Hepatocyte (in vitro differentiated cells): Measurements from ENCODE around the gene PERP.

Source experiments
- EZH2 ChIP-seq: fragments of 200-600 bp; sonication (generic); IDR thresholded peaks from 2 replicates; pipeline ENCODE4 v1.6.1; 2016; ENCODE audit warnings: antibody characterized with exemption, mild to moderate bottlenecking, borderline replicate concordance
- TF ChIP-seq, protein P1 (sequence below): fragments of 200-600 bp; sonication (generic); IDR thresholded peaks from 2 replicates; pipeline ENCODE4 v1.5.1; 2016; ENCODE audit warnings: antibody characterized with exemption, mild to moderate bottlenecking; ENCODE audit not compliant: poor library complexity

DNA sequence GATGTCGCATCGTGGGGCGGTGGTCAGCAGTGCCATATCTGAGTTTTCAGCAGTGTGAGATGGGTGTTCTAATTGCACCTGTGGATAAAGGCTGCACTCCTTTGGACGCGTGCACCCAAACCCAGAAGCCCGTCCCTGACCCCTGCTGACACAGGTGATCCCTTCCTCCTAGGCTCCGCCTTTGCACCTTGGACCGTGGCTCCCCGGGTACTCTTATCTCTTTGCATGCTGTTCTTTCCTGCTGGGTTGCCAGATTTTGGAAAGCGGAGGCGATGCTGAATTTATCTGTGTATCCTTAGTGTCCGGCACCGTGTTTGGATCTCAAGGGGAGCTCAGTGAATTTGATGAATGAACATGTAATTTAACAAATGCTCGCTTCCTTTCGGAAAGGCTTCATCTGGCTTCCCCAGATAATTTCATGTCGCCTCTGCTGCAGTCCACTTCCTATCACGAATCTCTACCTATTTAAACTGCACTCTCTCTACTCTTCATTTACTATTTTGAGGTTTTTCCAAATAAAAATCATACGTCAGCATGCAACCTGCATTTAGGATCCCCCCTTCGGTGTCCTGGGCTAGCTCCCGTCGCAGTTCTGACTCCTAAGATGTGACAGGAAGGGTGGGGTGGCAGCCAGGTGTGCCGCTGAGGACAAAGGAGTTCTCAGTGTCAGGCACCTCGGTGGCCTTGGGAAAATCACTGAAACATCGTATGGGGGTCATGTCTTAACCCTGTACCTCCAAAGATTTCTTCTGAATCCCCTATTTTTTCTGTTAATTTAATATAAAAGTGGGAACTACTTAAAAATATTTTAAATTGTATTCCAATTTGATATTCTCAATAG, 753 bp upstream of the PERP start:
- TF ChIP-seq, protein P1, sequence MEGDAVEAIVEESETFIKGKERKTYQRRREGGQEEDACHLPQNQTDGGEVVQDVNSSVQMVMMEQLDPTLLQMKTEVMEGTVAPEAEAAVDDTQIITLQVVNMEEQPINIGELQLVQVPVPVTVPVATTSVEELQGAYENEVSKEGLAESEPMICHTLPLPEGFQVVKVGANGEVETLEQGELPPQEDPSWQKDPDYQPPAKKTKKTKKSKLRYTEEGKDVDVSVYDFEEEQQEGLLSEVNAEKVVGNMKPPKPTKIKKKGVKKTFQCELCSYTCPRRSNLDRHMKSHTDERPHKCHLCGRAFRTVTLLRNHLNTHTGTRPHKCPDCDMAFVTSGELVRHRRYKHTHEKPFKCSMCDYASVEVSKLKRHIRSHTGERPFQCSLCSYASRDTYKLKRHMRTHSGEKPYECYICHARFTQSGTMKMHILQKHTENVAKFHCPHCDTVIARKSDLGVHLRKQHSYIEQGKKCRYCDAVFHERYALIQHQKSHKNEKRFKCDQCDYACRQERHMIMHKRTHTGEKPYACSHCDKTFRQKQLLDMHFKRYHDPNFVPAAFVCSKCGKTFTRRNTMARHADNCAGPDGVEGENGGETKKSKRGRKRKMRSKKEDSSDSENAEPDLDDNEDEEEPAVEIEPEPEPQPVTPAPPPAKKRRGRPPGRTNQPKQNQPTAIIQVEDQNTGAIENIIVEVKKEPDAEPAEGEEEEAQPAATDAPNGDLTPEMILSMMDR: no peak
- no peak for TF ChIP-seq EZH2
